Germinal center (tissue), 1 donor: Measurements from ENCODE around the gene FAM184B.

Experiments used
- DNase-seq: peaks from one replicate; pipeline ENCODE4 v3.0.0; 2012; ENCODE audit warnings: mixed read lengths, low spot score

The FAM184B gene

GRCh38 chr4:17635056-17635455, 146.4 kb downstream of the FAM184B start:
- DNase-seq, result no peak

GRCh38 chr4:17633600-17633999, 147.8 kb downstream of the FAM184B start:
- no peak for DNase-seq

GRCh38 chr4:17630228-17630627, 151.2 kb downstream of the FAM184B start:
- no peak for DNase-seq

GRCh38 chr4:17624821-17625220, 156.6 kb downstream of the FAM184B start:
- DNase-seq, result no peak

- DNase-seq, result no peak
Measured at GRCh38 chr4:17623451-17624001, 157.9 kb downstream of the FAM184B start.

GRCh38 chr4:17619416-17620105, 161.9 kb downstream of the FAM184B start:
- DNase-seq, result no peak

GRCh38 chr4:17618926-17619325, 162.5 kb downstream of the FAM184B start:
- no peak for DNase-seq

GRCh38 chr4:17616283-17616682, 165.1 kb downstream of the FAM184B start:
- DNase-seq, result no peak

- DNase-seq, result peak; percentile 98
Measured at GRCh38 chr4:17614416-17615299, 166.8 kb downstream of the FAM184B start, which contains the start of gene MED28. Gene MED28, plus strand, starts transcription at chr4:17614641. Its CDS starts 14 bp downstream, at chr4:17614655.

- no peak for DNase-seq
Measured at GRCh38 chr4:17613761-17614415, 167.5 kb downstream of the FAM184B start.

- no peak for DNase-seq
Measured at GRCh38 chr4:17605236-17605635, 176.2 kb downstream of the FAM184B start.

GRCh38 chr4:17599826-17600225, 181.6 kb downstream of the FAM184B start:
- no peak for DNase-seq

- DNase-seq, result no peak
Measured at GRCh38 chr4:17597517-17597916, 183.9 kb downstream of the FAM184B start.

GRCh38 chr4:17595471-17596005, 185.9 kb downstream of the FAM184B start:
- DNase-seq, result peak; percentile 66

GRCh38 chr4:17589355-17589754, 192.1 kb downstream of the FAM184B start:
- no peak for DNase-seq

GRCh38 chr4:17587094-17587822, 194.2 kb downstream of the FAM184B start:
- DNase-seq, result no peak

- DNase-seq, result no peak
Measured at GRCh38 chr4:17584521-17585213, 196.8 kb downstream of the FAM184B start.

- no peak for DNase-seq
Measured at GRCh38 chr4:17583941-17584340, 197.5 kb downstream of the FAM184B start.

- no peak for DNase-seq
Measured at GRCh38 chr4:17583276-17583675, 198.1 kb downstream of the FAM184B start.

- DNase-seq, result no peak
Measured at GRCh38 chr4:17580969-17581368, 200.5 kb downstream of the FAM184B start.
